DND-41 (cell line): ENCODE data around the gene KPNA1.

ENCODE experiments used
- EZH2 ChIP-seq: IDR thresholded peaks from 3 replicates; pipeline ENCODE4 v1.6.1; 2012; ENCODE audit warnings: borderline replicate concordance, low read depth, mild to moderate bottlenecking, moderate library complexity, low read length, inconsistent platforms; ENCODE audit not compliant: severe bottlenecking
- TF ChIP-seq, protein P1 (sequence below): IDR thresholded peaks from 2 replicates; pipeline ENCODE4 v1.5.1; 2012; ENCODE audit warnings: borderline replicate concordance, low read length, moderate library complexity, mild to moderate bottlenecking; ENCODE audit not compliant: poor library complexity, severe bottlenecking; ENCODE audit errors: extremely low read depth

DNA sequence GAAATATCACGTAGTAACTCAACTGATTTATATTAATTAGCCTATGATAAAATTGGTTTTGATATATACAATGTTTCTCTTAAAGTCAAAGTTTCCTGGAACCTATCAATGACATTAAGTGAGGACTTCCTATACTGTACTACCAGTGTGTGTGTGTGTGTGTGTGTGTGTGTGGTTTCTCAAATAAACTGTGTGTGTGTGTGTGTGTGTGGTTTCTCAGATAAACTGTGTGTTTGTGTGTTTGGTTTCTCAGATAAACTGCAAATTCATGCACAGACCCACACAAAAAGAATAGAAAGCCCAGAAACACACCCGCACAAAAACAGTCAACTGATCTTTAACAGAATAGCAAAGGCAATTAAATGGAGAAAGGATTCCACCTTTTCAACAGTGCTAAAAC lies 84.4 kb downstream of the KPNA1 start:
- TF ChIP-seq, protein P1, sequence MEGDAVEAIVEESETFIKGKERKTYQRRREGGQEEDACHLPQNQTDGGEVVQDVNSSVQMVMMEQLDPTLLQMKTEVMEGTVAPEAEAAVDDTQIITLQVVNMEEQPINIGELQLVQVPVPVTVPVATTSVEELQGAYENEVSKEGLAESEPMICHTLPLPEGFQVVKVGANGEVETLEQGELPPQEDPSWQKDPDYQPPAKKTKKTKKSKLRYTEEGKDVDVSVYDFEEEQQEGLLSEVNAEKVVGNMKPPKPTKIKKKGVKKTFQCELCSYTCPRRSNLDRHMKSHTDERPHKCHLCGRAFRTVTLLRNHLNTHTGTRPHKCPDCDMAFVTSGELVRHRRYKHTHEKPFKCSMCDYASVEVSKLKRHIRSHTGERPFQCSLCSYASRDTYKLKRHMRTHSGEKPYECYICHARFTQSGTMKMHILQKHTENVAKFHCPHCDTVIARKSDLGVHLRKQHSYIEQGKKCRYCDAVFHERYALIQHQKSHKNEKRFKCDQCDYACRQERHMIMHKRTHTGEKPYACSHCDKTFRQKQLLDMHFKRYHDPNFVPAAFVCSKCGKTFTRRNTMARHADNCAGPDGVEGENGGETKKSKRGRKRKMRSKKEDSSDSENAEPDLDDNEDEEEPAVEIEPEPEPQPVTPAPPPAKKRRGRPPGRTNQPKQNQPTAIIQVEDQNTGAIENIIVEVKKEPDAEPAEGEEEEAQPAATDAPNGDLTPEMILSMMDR: no peak
- no peak for TF ChIP-seq EZH2
